Measurements from ENCODE around the gene SCGB2A2.

The SCGB2A2 gene

GRCh38 chr11:62269654-62270278 is at the start of gene SCGB2A2:
SCGB2A2 (plus strand) TSS chr11:62270158; CDS start chr11:62270217, 59 bp downstream.
- TF ChIP-seq GATA2 (IDR thresholded peaks at IDR 0.05; ENCODE audit: low read depth, low read length) (no peak), GATA3 (IDR thresholded peaks at IDR 0.05; ENCODE audit: low read depth, low read length) (no peak)

DNA sequence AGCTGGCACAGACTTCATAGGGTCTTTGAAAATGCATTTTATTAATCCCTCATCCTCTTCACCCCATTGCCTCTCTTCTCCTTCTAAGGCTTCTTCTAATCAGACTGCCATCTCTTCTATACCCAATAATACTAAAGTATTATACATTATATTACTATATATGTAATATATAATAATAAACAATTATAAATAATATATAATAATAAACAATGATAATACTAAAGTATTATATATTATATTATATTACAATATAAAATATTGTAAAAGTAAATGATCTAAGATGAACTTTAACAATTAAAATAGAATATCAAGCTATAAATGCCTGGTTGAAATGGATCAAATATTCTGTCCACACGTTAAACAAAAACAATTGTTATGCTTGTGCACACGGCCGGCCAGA is 48.5 kb upstream of the SCGB2A2 start:
- no peak for TF ChIP-seq GATA2 (IDR thresholded peaks at IDR 0.05; ENCODE audit: low read depth, low read length)
- TF ChIP-seq GATA3 (IDR thresholded peaks at IDR 0.05; ENCODE audit: low read depth, low read length): no peak

GRCh38 chr11:62223095-62223494 is 46.9 kb upstream of the SCGB2A2 start:
- TF ChIP-seq GATA2 (IDR thresholded peaks at IDR 0.05; ENCODE audit: low read depth, low read length): no peak
- TF ChIP-seq GATA3 (IDR thresholded peaks at IDR 0.05; ENCODE audit: low read depth, low read length): no peak

- TF ChIP-seq GATA3 (IDR thresholded peaks at IDR 0.05; ENCODE audit: low read depth, low read length): no peak
- no peak for TF ChIP-seq GATA2 (IDR thresholded peaks at IDR 0.05; ENCODE audit: low read depth, low read length)
Observed at GRCh38 chr11:62233730-62234129, 36.2 kb upstream of the SCGB2A2 start.

DNA sequence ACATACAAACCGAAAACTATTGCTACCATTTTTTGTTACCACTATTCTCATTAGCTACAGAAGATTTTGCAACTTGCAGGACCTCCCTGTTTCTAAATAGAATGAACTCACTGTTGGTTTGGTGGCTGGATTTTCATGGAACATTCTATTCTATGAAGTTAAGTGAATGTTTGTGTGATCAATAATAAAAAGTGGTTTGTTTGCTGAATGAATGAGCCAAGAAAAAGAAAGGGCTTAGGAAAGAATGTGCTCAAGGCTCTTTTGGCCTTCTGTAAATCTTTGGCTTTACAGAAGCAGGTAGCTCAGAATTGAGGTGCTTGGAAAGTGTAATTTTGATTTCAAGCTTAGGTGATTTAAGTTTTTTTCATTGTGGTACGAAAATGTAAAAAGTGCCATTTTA is 33.8 kb upstream of the SCGB2A2 start:
- TF ChIP-seq GATA2 (IDR thresholded peaks at IDR 0.05; ENCODE audit: low read depth, low read length): no peak
- no peak for TF ChIP-seq GATA3 (IDR thresholded peaks at IDR 0.05; ENCODE audit: low read depth, low read length)

DNA sequence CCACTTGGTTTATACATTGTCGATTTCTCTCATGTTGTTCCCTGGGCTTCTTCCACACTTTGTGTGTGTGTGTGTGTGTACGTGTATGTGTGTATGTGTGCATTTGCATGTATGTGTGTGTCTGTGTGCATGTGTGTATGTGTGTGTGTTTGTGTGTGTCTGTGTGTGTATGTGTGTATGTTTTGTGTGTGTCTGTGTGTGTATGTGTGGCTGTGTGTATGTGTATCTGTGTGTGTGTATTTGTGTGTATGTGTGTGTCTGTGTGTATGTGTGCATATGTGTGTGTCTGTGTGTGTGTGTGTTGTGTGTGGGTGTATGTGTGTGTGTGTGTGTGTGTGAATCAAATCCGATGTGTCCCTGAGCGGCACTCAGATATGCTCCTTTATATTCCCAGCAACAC is 32.5 kb upstream of the SCGB2A2 start:
- TF ChIP-seq GATA2 (IDR thresholded peaks at IDR 0.05; ENCODE audit: low read depth, low read length) (no peak), GATA3 (IDR thresholded peaks at IDR 0.05; ENCODE audit: low read depth, low read length) (no peak)

GRCh38 chr11:62238151-62238550 is 31.8 kb upstream of the SCGB2A2 start:
- TF ChIP-seq GATA2 (IDR thresholded peaks at IDR 0.05; ENCODE audit: low read depth, low read length): no peak

DNA sequence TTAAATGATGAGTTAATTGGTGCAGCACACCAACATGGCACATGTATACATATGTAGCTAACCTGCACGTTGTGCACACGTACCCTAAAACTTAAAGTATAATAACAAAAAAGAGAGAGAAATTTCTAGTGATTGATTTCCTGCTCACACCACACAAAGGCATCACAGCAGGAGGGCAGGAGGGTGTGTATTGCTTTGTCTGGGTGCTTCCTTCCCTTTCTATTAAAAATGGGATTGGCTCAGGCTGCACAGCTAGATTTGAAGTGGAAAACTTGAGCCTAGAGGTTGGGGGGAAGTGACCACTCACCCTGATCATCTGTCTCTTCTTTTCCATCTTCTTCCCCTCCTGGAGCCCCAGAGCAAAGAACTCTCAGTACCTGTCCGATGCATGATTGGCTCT is 28.9 kb upstream of the SCGB2A2 start:
- TF ChIP-seq GATA2 (IDR thresholded peaks at IDR 0.05; ENCODE audit: low read depth, low read length) (no peak), GATA3 (IDR thresholded peaks at IDR 0.05; ENCODE audit: low read depth, low read length) (no peak)

DNA sequence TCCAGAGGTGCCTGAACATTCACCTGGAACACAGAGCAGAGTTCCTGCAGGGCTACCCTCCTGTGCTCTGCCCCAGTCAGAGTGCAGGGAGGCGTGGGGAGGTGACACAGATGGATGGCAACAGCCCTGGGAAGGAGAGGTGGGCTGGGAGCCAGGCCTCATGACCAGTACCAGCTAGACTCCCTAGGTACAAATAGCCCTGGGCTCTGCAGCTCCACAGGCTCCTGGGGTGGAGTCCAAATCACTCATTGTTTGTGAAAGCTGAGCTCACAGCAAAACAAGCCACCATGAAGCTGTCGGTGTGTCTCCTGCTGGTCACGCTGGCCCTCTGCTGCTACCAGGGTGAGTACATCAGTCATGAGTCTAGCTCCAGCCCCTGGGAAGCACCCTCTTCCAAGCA is 27.9 kb upstream of the SCGB2A2 start, which contains the start of gene SCGB1D2:
SCGB1D2 (plus strand) TSS at position 219 of the 400 bp plus-strand sequence; CDS start at position 288, 69 bp downstream.
- TF ChIP-seq GATA2 (IDR thresholded peaks at IDR 0.05; ENCODE audit: low read depth, low read length) (no peak), GATA3 (IDR thresholded peaks at IDR 0.05; ENCODE audit: low read depth, low read length) (no peak)

- TF ChIP-seq GATA2 (IDR thresholded peaks at IDR 0.05; ENCODE audit: low read depth, low read length): no peak
- no peak for TF ChIP-seq GATA3 (IDR thresholded peaks at IDR 0.05; ENCODE audit: low read depth, low read length)
Observed at GRCh38 chr11:62245271-62245753, 24.6 kb upstream of the SCGB2A2 start.

- TF ChIP-seq GATA2 (IDR thresholded peaks at IDR 0.05; ENCODE audit: low read depth, low read length): no peak
- TF ChIP-seq GATA3 (IDR thresholded peaks at IDR 0.05; ENCODE audit: low read depth, low read length): no peak
Observed at GRCh38 chr11:62251698-62252097, 18.3 kb upstream of the SCGB2A2 start.

DNA sequence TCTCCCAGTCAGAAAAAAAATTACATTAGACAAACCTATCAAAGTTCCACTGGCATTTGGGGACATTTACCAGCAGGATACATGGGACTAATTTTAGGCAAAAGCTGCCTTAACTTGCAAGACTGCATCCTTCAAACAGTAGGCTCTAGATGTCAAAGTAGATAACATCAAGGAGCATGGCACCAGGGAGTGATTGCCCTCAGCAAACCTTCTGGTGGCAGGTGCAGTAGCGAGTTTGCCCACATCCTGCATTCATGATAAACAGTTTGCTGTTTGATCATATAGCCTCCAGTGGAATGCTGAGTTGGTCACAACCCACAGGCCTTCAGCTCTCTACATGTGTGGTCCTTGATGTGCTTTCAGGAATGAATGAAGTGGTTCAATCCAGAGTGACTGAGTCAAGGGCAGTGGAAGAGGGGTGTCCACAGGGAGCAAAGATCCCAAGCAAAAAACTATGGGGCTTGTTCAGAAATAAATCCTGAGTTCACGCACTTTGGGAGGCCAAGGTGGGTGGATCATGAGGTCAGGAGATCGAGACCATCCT is 15.9 kb upstream of the SCGB2A2 start:
- TF ChIP-seq GATA3 (IDR thresholded peaks at IDR 0.05; ENCODE audit: low read depth, low read length) (no peak), GATA2 (IDR thresholded peaks at IDR 0.05; ENCODE audit: low read depth, low read length) (no peak)

DNA sequence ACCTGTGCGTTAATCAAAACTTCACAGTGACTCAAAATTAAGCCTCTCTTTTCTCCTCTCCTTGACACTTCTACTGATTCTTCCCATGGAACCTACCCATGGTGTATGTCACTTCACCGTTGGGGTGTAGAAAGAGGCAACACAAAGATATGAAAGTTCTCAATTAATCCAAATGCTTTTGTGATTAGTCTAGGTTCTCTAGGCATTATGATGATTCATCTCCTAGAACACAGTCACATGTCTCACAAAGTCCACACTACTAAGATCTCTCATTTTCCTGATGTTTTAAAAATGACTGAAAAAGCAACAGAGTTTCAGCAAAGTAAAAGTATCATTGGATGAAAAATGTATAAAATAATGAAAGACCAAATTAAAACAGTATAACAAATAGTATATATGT is 13.7 kb upstream of the SCGB2A2 start:
- TF ChIP-seq GATA3 (IDR thresholded peaks at IDR 0.05; ENCODE audit: low read depth, low read length) (no peak), GATA2 (IDR thresholded peaks at IDR 0.05; ENCODE audit: low read depth, low read length) (no peak)

- TF ChIP-seq GATA2 (IDR thresholded peaks at IDR 0.05; ENCODE audit: low read depth, low read length) (no peak), GATA3 (IDR thresholded peaks at IDR 0.05; ENCODE audit: low read depth, low read length) (no peak)
Observed at GRCh38 chr11:62260261-62260953, 9.6 kb upstream of the SCGB2A2 start.

GRCh38 chr11:62264004-62264403 is 6.0 kb upstream of the SCGB2A2 start:
- TF ChIP-seq GATA2 (IDR thresholded peaks at IDR 0.05; ENCODE audit: low read depth, low read length): no peak
- TF ChIP-seq GATA3 (IDR thresholded peaks at IDR 0.05; ENCODE audit: low read depth, low read length): no peak

All from SH-SY5Y (cell line).